Fibroblast of villous mesenchyme (primary cell): ENCODE results near the gene C19orf53. TPM values are rescaled to one million over a fixed set of nuclear protein-coding genes. Genes with fewer than 3 reads are reported as not detected.
"Not testable (repeated sequence)": the region's sequence is repeated elsewhere in the genome, so short reads cannot be mapped to it uniquely, and the experiment has no call there.

Experiments
- DNase-seq: peaks from one replicate; pipeline ENCODE4 v3.0.0-alpha.2; 2010; ENCODE audit warnings: low read depth
- H3K4me3 ChIP-seq: 2 replicates; pipeline ENCODE4 v1.5.1; 2011; ENCODE audit warnings: low read depth, mild to moderate bottlenecking, low read length
- total RNA-seq: library from RNA; depleted of rRNA; stranded (reverse); fragments of >200 nt; gene quantifications from 2 replicates; pipeline ENCODE4 v1.2.3, GENCODE V29; 2012
- TF ChIP-seq, protein P1 (sequence below): IDR thresholded peaks from 2 replicates; pipeline ENCODE4 v1.5.1; 2012; ENCODE audit warnings: low read depth, mild to moderate bottlenecking, low read length; ENCODE audit not compliant: insufficient read depth

The C19orf53 gene
- total RNA-seq, 1 donor, result 37.6 TPM

DNA sequence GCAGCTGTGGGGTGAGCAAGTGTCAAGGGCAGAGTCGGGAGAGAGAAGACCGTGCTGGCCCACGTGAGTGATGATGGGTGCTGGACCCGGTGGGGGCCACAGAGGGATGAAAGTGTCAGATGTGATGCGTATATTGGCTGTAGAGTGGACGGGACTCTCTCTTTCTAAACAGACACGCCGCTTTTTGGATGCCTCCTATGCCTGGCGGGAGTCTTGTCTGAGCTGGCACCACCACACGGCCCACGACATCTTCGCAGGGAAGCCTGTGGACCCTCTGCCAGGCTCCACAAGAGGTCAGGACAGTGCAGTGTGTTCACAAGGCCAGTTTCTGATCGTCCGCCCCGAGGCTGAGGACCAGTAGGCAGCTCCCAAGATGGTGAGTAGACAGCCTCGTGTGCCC is 22.8 kb upstream of the C19orf53 start:
- TF ChIP-seq, protein P1, sequence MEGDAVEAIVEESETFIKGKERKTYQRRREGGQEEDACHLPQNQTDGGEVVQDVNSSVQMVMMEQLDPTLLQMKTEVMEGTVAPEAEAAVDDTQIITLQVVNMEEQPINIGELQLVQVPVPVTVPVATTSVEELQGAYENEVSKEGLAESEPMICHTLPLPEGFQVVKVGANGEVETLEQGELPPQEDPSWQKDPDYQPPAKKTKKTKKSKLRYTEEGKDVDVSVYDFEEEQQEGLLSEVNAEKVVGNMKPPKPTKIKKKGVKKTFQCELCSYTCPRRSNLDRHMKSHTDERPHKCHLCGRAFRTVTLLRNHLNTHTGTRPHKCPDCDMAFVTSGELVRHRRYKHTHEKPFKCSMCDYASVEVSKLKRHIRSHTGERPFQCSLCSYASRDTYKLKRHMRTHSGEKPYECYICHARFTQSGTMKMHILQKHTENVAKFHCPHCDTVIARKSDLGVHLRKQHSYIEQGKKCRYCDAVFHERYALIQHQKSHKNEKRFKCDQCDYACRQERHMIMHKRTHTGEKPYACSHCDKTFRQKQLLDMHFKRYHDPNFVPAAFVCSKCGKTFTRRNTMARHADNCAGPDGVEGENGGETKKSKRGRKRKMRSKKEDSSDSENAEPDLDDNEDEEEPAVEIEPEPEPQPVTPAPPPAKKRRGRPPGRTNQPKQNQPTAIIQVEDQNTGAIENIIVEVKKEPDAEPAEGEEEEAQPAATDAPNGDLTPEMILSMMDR, result no peak
- H3K4me3 ChIP-seq, result no peak overlapping the region
- DNase-seq, result no peak

GRCh38 chr19:13753622-13754021 is 20.6 kb upstream of the C19orf53 start:
- H3K4me3 ChIP-seq, DNase-seq: not testable (repeated sequence)

DNA sequence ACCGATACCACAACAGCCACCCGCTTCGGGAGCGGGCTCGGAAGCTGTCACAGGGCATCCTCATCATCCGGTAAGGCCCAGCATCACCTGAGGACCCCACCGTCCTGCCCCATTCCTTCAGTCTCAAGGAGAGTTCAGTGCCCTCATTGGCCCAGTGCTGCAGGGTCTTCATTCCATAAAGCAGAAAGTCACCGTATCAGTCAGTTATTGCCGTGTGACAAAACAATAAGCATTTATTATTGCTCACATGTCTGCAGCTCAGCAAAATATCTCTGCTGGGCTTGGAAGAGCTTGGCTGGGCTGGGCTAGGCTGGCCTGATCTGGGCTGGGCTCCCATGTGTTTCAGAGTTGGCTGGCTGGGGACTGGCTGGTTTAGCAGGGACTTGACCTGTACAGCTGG is 18.0 kb upstream of the C19orf53 start:
- TF ChIP-seq, protein P1, result no peak
- DNase-seq, result no peak

GRCh38 chr19:13757805-13758772 is 16.2 kb upstream of the C19orf53 start:
- TF ChIP-seq, protein P1, result no peak
- H3K4me3 ChIP-seq, result no peak overlapping the region
- no peak for DNase-seq

More for the DNA sequence above, 18.0 kb upstream of the C19orf53 start:
- H3K4me3 ChIP-seq, result no peak overlapping the region

DNA sequence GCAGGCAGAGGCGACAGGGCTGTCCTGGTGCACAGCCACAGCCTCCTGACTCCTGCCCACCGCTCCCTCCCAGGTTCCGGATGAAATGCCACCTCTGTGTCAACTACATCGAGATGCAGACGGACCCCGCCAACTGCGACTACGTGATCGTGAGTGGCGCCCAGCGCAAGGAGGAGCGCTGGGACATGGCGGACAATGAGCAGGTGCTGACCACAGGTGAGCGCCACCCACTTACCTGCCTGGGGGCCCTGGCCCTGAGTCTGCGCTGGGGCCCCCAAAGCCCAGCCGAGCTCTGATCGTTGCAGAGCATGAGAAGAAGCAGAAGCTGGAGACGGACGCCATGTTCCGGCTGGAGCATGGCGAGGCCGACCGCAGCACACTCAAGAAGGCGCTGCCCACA is 15.5 kb upstream of the C19orf53 start:
- TF ChIP-seq, protein P1, result no peak
- no peak overlapping the region for H3K4me3 ChIP-seq
- DNase-seq, result no peak

DNA sequence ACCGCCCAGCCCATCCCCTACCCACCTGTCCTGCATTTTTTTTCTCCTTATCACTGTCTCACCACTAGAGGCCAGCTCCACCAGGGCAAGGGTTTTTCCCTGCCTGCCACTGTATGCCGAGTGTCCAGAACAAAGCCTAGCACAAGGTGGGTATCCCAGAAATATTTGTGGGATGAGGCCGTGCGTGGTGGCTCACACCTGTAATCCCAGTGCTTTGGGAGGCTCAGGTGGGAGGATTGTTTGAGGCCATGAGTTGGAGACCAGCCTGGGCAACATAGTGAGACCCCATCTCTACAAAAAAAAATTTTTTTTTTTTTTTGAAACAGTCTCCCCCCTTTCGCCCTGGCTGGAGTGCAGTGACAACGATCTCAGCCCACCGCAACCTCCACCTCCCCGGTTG is 12.8 kb upstream of the C19orf53 start:
- no peak for DNase-seq

DNA sequence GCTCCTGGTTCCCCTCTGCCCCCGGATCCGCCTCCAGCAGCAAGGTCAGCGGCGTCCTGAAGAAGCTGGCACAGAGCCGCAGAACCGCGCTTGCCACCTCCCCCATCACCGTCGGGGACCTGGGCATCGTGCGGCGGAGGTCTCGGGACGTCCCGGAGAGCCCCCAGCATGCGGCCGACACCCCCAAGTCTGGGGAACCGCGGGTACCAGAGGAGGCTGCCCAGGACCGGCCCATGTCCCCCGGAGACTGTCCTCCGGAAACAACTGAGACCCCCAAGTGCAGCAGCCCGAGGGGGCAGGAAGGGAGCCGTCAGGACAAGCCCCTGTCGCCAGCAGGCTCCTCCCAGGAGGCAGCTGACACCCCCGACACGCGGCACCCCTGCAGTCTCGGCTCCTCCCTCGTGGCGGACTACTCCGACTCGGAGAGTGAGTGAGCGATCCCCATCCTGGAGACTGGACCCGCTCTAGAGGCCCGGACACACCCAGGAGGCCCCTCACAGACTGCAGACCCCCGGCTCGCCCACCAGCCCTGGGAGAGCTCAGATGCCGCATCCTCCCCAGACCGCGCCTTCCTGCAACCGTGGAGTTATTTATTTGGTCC is 11.5 kb upstream of the C19orf53 start:
- no peak for DNase-seq
- TF ChIP-seq, protein P1, result no peak
- H3K4me3 ChIP-seq, result no peak overlapping the region

More for the DNA sequence above, 12.8 kb upstream of the C19orf53 start:
- H3K4me3 ChIP-seq, result no peak overlapping the region
- TF ChIP-seq, protein P1, result no peak
